Measurements from ENCODE around the gene FRMD4A.

Gene FRMD4A

GRCh38 chr10:13953371-13953770, 377.4 kb downstream of the FRMD4A start:
- ChIA-PET POLR2A (no interaction called here), CTCF (no interaction called here)
- DNase-seq (ENCODE audit: extremely low spot score), result no peak
- TF ChIP-seq NFRKB (IDR thresholded peaks at IDR 0.05) (no peak), SP1 (IDR thresholded peaks at IDR 0.05) (no peak), CTBP1 (IDR thresholded peaks at IDR 0.05; ENCODE audit: borderline replicate concordance) (no peak), ELF4 (IDR thresholded peaks at IDR 0.05) (no peak), L3MBTL2 (conservative IDR thresholded peaks at IDR 0.05) (no peak), LEF1 (IDR thresholded peaks at IDR 0.05; ENCODE audit: borderline replicate concordance) (no peak), ARNT (IDR thresholded peaks at IDR 0.05) (no peak), TARDBP (IDR thresholded peaks at IDR 0.05) (no peak), BHLHE40 (IDR thresholded peaks at IDR 0.05; ENCODE audit: borderline replicate concordance) (no peak), FOXK2 (IDR thresholded peaks at IDR 0.05) (no peak), SUZ12 (IDR thresholded peaks at IDR 0.05) (no peak), FOXM1 (IDR thresholded peaks at IDR 0.05; ENCODE audit: borderline replicate concordance) (no peak), HDGF (IDR thresholded peaks at IDR 0.05; ENCODE audit: borderline replicate concordance) (no peak), ZNF384 (IDR thresholded peaks at IDR 0.05) (no peak), FOXA1 (IDR thresholded peaks at IDR 0.05) (no peak)
- TF ChIP-seq, protein P1, sequence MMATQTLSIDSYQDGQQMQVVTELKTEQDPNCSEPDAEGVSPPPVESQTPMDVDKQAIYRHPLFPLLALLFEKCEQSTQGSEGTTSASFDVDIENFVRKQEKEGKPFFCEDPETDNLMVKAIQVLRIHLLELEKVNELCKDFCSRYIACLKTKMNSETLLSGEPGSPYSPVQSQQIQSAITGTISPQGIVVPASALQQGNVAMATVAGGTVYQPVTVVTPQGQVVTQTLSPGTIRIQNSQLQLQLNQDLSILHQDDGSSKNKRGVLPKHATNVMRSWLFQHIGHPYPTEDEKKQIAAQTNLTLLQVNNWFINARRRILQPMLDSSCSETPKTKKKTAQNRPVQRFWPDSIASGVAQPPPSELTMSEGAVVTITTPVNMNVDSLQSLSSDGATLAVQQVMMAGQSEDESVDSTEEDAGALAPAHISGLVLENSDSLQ (IDR thresholded peaks at IDR 0.05), result no peak

- ChIA-PET POLR2A (no interaction called here), CTCF (no interaction called here)
- TF ChIP-seq SUZ12 (IDR thresholded peaks at IDR 0.05) (no peak), LEF1 (IDR thresholded peaks at IDR 0.05; ENCODE audit: borderline replicate concordance) (no peak), FOXM1 (IDR thresholded peaks at IDR 0.05; ENCODE audit: borderline replicate concordance) (no peak), FOXK2 (IDR thresholded peaks at IDR 0.05) (no peak), ELF4 (IDR thresholded peaks at IDR 0.05) (no peak), CTBP1 (IDR thresholded peaks at IDR 0.05; ENCODE audit: borderline replicate concordance) (no peak), NFRKB (IDR thresholded peaks at IDR 0.05) (no peak), SP1 (IDR thresholded peaks at IDR 0.05) (no peak), ARNT (IDR thresholded peaks at IDR 0.05) (no peak)
- DNase-seq (ENCODE audit: extremely low spot score), result no peak
These were observed 380.2 kb downstream of the FRMD4A start for GRCh38 chr10:13950543-13950939.

DNA sequence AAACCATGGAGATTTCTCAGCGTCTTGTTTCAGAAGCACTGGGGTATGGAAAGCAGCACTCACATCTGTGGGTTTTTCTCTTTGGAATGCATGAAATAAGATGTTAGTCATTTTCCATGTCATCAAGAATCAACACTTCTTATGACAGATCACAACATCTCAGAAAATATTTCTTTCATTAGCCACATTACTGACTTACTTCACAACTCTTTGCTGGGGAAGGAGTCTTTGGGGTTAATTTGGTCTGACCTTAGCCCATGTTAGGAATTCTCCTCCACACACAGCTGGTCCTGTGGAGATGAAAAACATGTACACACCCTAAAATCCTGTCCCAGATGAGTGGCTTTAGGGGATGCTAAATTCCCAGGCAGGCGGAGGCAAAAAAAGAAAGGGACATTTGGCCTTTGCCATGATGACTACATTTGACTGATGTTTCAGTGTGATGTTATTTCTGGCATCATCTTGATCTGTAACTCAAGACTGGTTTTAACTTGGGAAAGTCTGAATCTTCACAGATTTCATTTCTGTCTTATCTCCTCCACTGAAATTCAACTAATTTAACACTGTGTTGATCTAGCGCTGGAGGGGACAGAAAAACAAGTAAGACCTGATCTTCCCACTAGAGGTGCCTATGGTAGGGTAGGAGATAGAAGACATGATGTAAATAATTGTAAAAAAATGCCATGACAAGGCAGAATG, 380.7 kb downstream of the FRMD4A start:
- DNase-seq (ENCODE audit: extremely low spot score), result no peak
- POLR2A ChIA-PET, result no interaction called here
- TF ChIP-seq NFRKB (IDR thresholded peaks at IDR 0.05) (no peak), FOXK2 (IDR thresholded peaks at IDR 0.05) (no peak), SUZ12 (IDR thresholded peaks at IDR 0.05) (no peak), ARNT (IDR thresholded peaks at IDR 0.05) (no peak), TARDBP (IDR thresholded peaks at IDR 0.05) (no peak), L3MBTL2 (conservative IDR thresholded peaks at IDR 0.05) (no peak)
- TF ChIP-seq, protein P1 (IDR thresholded peaks at IDR 0.05), result no peak
- CTCF ChIA-PET, result no interaction called here

- POLR2A ChIA-PET, result no interaction called here
- TF ChIP-seq ZNF384 (IDR thresholded peaks at IDR 0.05), result no peak
- no peak for TF ChIP-seq NFRKB (IDR thresholded peaks at IDR 0.05)
- TF ChIP-seq HDGF (IDR thresholded peaks at IDR 0.05; ENCODE audit: borderline replicate concordance), result no peak
- TF ChIP-seq TARDBP (IDR thresholded peaks at IDR 0.05), result no peak
- CTCF ChIA-PET, result no interaction called here
- DNase-seq (ENCODE audit: extremely low spot score), result no peak
These were observed 384.6 kb downstream of the FRMD4A start for GRCh38 chr10:13946209-13946460.

GRCh38 chr10:13945390-13946208, 385.1 kb downstream of the FRMD4A start:
- CTCF ChIA-PET, result no interaction called here
- TF ChIP-seq CTBP1 (IDR thresholded peaks at IDR 0.05; ENCODE audit: borderline replicate concordance) (no peak), SP1 (IDR thresholded peaks at IDR 0.05) (no peak), HDGF (IDR thresholded peaks at IDR 0.05; ENCODE audit: borderline replicate concordance) (no peak), BHLHE40 (IDR thresholded peaks at IDR 0.05; ENCODE audit: borderline replicate concordance) (no peak), FOXA1 (IDR thresholded peaks at IDR 0.05) (no peak), TARDBP (IDR thresholded peaks at IDR 0.05) (no peak), ELF4 (IDR thresholded peaks at IDR 0.05) (no peak)
- TF ChIP-seq, protein P1 (IDR thresholded peaks at IDR 0.05), result peak; percentile 70
- POLR2A ChIA-PET, result no interaction called here
- DNase-seq (ENCODE audit: extremely low spot score), result no peak

GRCh38 chr10:13944823-13945222, 385.9 kb downstream of the FRMD4A start:
- TF ChIP-seq SUZ12 (IDR thresholded peaks at IDR 0.05) (no peak), L3MBTL2 (conservative IDR thresholded peaks at IDR 0.05) (no peak), FOXK2 (IDR thresholded peaks at IDR 0.05) (no peak)
- POLR2A ChIA-PET, result no interaction called here
- CTCF ChIA-PET, result no interaction called here
- DNase-seq (ENCODE audit: extremely low spot score), result no peak
